Epithelial cell of esophagus (primary cell): ENCODE measurements around the gene NIPAL1.

ENCODE experiments used
- DNase-seq: peaks from one replicate; pipeline ENCODE4 v3.0.0; 2010; ENCODE audit warnings: low read depth
- H3K4me3 ChIP-seq: 2 replicates; pipeline ENCODE4 v1.5.1; 2011; ENCODE audit warnings: mild to moderate bottlenecking, low read length, control low read depth
- TF ChIP-seq, protein P1 (sequence below): IDR thresholded peaks from 2 replicates; pipeline ENCODE4 v1.5.1; 2011; ENCODE audit warnings: low read depth, mild to moderate bottlenecking, low read length, control low read depth, inconsistent platforms; ENCODE audit not compliant: insufficient read depth; ENCODE audit errors: missing control alignments

Gene NIPAL1

DNA sequence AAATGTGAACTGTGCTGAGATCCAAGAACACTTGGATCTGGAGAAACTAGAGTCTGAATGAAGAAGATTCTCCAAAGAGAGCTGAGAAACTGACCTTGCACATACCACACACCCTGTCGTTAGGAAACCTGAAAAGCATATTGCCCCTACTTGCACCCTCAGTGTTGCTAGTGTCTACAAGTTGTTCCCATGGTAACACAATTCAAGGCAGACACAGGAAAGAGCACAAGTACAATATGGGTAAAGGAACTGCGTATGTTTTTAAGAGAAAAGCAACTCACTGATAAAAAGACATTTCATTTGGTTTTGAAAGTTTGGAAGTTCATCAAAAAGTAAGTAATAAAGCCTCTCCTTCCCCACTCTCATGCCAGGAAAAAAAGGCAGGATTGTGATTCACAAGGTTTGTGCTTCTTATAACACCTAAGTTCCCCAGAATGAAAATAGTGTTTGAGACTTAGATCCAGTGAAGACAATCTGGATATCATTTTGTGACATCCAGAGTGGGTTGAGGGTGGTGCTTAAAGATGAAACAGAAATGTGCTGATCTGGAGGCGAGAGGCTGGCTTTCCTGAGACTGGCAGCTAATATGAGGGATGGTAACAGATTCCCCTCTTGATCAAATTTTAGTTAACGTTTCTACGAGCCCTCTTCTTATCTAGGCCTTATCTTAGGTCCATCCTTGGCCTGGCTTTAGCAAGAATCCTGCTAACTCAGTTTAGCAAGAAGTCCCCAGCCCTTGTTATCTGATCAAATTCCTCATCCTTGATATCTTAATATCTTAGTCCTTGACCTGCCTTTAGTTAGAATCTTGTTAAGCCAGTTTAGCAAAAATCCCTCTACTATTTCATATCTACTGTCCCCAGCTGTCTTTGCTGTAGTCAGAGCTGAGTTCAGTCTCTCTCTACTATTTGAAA, 42.3 kb downstream of the NIPAL1 start:
- TF ChIP-seq, protein P1, sequence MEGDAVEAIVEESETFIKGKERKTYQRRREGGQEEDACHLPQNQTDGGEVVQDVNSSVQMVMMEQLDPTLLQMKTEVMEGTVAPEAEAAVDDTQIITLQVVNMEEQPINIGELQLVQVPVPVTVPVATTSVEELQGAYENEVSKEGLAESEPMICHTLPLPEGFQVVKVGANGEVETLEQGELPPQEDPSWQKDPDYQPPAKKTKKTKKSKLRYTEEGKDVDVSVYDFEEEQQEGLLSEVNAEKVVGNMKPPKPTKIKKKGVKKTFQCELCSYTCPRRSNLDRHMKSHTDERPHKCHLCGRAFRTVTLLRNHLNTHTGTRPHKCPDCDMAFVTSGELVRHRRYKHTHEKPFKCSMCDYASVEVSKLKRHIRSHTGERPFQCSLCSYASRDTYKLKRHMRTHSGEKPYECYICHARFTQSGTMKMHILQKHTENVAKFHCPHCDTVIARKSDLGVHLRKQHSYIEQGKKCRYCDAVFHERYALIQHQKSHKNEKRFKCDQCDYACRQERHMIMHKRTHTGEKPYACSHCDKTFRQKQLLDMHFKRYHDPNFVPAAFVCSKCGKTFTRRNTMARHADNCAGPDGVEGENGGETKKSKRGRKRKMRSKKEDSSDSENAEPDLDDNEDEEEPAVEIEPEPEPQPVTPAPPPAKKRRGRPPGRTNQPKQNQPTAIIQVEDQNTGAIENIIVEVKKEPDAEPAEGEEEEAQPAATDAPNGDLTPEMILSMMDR, result no peak
- no peak for DNase-seq
- no peak overlapping the region for H3K4me3 ChIP-seq

DNA sequence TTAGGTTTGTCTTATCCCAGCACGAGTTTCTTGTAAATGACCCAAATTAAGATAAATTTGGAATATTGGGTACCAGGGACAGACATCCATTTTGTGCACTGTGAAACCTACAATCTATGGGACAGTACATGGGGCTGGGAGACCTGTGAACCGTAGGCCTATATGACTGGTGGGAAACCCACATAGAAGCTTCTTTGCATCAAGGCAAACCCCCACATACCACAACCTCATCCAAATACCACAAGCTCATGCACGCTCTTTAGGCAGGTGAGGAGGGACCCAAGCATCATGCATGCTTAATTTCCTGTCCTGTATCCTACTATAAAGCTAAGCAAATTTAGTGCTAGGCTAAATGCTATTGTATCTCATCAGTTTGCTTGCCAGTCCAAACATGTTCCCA, 47.8 kb downstream of the NIPAL1 start:
- H3K4me3 ChIP-seq, result no peak overlapping the region

GRCh38 chr4:48065587-48066052, 49.0 kb downstream of the NIPAL1 start:
- TF ChIP-seq, protein P1, result no peak
- no peak for DNase-seq

More for the DNA sequence above, 47.8 kb downstream of the NIPAL1 start:
- TF ChIP-seq, protein P1, result no peak
- no peak for DNase-seq

DNA sequence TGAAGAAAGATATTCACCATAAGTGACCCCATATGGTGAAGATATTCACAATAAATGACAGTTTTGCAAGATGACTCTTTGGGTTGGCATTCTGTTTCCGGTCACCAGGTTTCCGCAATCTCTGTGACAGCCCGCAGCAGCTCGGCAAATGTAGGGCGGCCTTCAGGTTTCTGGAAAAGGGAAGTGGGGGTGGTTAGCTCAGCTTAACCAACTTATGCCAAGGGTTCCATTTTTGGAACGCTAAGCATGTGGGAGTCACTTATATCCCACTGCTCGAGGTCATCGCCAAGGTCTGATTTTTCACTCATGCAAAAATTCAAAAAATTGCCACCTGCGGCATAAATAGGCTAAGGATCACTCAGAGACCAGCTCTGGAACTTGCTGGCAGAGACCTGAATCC, 51.0 kb downstream of the NIPAL1 start:
- TF ChIP-seq, protein P1, result no peak
- no peak overlapping the region for H3K4me3 ChIP-seq
- DNase-seq, result no peak

More at GRCh38 chr4:48065587-48066052, 49.0 kb downstream of the NIPAL1 start:
- no peak overlapping the region for H3K4me3 ChIP-seq

GRCh38 chr4:48068182-48068581, 51.6 kb downstream of the NIPAL1 start:
- H3K4me3 ChIP-seq, result no peak overlapping the region
- TF ChIP-seq, protein P1, result no peak
- no peak for DNase-seq

DNA sequence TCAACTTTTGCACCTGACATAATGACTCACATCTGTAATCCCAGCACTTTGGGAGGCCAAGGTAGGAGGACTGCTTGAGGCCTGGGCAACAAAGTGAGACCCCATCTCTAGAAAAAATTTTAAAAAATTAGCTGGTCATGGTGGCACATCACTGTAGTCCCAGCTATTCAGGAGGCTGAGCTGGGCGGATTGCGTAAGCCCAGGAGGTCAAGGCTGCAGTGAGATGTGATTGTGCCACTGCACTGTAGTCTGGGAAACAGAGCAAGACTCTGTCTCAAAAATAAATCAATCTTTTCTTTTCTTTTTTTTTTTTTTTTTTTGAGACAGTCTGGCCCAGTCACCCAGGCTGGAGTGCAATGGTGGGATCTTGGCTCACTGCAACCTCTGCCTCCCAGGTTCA, 52.5 kb downstream of the NIPAL1 start:
- DNase-seq, result no peak
- H3K4me3 ChIP-seq, result no peak overlapping the region
- TF ChIP-seq, protein P1, result no peak
